ENCODE measurements around the gene RADIL.
A peak's percentile ranks its signal among the peaks of the same experiment; 100 is the strongest.
"Not testable (repeated sequence)": the region's sequence is repeated elsewhere in the genome, so short reads cannot be mapped to it uniquely, and the experiment has no call there.

Gene RADIL

GRCh38 chr7:4800926-4801838, 82.3 kb downstream of the RADIL start:
- DNase-seq (ENCODE audit: low spot score in 2 of 2), result no peak
- H3K4me1 Mint-ChIP-seq, result no peaks in the 10 kb centered on the region
- ATAC-seq, result peak; percentile 9

GRCh38 chr7:4800487-4800886, 83.0 kb downstream of the RADIL start:
- Mint-ChIP-seq H3K4me3 (no peak overlapping the region), H3K27ac (no peak overlapping the region), H3K36me3 (no peaks in the 10 kb centered on the region), H3K9me3 (no peaks in the 10 kb centered on the region), H3K4me1 (no peaks in the 10 kb centered on the region)
- ATAC-seq, result no peak
- no peak for DNase-seq (ENCODE audit: low spot score in 2 of 2)

More at GRCh38 chr7:4800926-4801838, 82.3 kb downstream of the RADIL start:
- no peaks in the 10 kb centered on the region for H3K9me3 Mint-ChIP-seq
- H3K36me3 Mint-ChIP-seq, result no peaks in the 10 kb centered on the region
- H3K4me3 Mint-ChIP-seq, result no peak overlapping the region
- no peak overlapping the region for H3K27ac Mint-ChIP-seq

GRCh38 chr7:4799508-4800268, 83.8 kb downstream of the RADIL start:
- ATAC-seq (no peak), DNase-seq (ENCODE audit: low spot score in 2 of 2) (no peak)
- Mint-ChIP-seq H3K36me3 (no peaks in the 10 kb centered on the region), H3K9me3 (no peaks in the 10 kb centered on the region), H3K27ac (no peak overlapping the region), H3K4me1 (no peaks in the 10 kb centered on the region), H3K4me3 (no peak overlapping the region)

- H3K4me1 Mint-ChIP-seq, result no peaks in the 10 kb centered on the region
- H3K36me3 Mint-ChIP-seq, result no peaks in the 10 kb centered on the region
- DNase-seq (ENCODE audit: low spot score in 2 of 2) (no peak), ATAC-seq (no peak)
- no peak overlapping the region for H3K4me3 Mint-ChIP-seq
- H3K27ac Mint-ChIP-seq, result no peak overlapping the region
- H3K9me3 Mint-ChIP-seq, result no peaks in the 10 kb centered on the region
Observed at GRCh38 chr7:4798706-4799235, 84.7 kb downstream of the RADIL start.

GRCh38 chr7:4797858-4798705, 85.4 kb downstream of the RADIL start:
- Mint-ChIP-seq H3K9me3 (no peaks in the 10 kb centered on the region), H3K27ac (no peak overlapping the region), H3K4me1 (no peaks in the 10 kb centered on the region), H3K36me3 (no peaks in the 10 kb centered on the region), H3K4me3 (no peak overlapping the region)
- DNase-seq (ENCODE audit: low spot score in 2 of 2) (peak; percentile 74 to 84), ATAC-seq (peak; percentile 77)

GRCh38 chr7:4796453-4796852, 87.1 kb downstream of the RADIL start:
- Mint-ChIP-seq H3K27ac (no peak overlapping the region), H3K36me3 (no peaks in the 10 kb centered on the region), H3K4me1 (peaks cover 4% of the 10 kb centered on the region), H3K4me3 (no peak overlapping the region), H3K9me3 (no peaks in the 10 kb centered on the region)
- DNase-seq (ENCODE audit: low spot score in 2 of 2), result no peak
- no peak for ATAC-seq

- Mint-ChIP-seq H3K27ac (no peak overlapping the region), H3K4me3 (no peak overlapping the region), H3K4me1 (peaks cover 13% of the 10 kb centered on the region), H3K9me3 (no peaks in the 10 kb centered on the region), H3K36me3 (peaks cover 12% of the 10 kb centered on the region)
- DNase-seq (ENCODE audit: low spot score in 2 of 2) (no peak), ATAC-seq (no peak)
Observed at GRCh38 chr7:4794591-4795350, 88.7 kb downstream of the RADIL start.

- not testable (repeated sequence) for H3K4me3 Mint-ChIP-seq; H3K27ac Mint-ChIP-seq; ATAC-seq; DNase-seq (ENCODE audit: low spot score in 2 of 2); H3K9me3 Mint-ChIP-seq
- Mint-ChIP-seq H3K4me1 (peaks cover 13% of the 10 kb centered on the region), H3K36me3 (peaks cover 17% of the 10 kb centered on the region)
Observed at GRCh38 chr7:4794171-4794570, 89.3 kb downstream of the RADIL start.

GRCh38 chr7:4793385-4793993, 90.0 kb downstream of the RADIL start:
- not testable (repeated sequence) for H3K4me3 Mint-ChIP-seq; DNase-seq (ENCODE audit: low spot score in 2 of 2); H3K27ac Mint-ChIP-seq; H3K9me3 Mint-ChIP-seq; ATAC-seq
- peaks cover 22% of the 10 kb centered on the region for H3K36me3 Mint-ChIP-seq
- peaks cover 13% of the 10 kb centered on the region for H3K4me1 Mint-ChIP-seq

GRCh38 chr7:4792537-4793126, 90.9 kb downstream of the RADIL start:
- Mint-ChIP-seq H3K36me3 (peaks cover 30% of the 10 kb centered on the region), H3K4me3 (peak overlapping the region; percentile 37), H3K27ac (no peak overlapping the region), H3K4me1 (peaks cover 13% of the 10 kb centered on the region), H3K9me3 (no peaks in the 10 kb centered on the region)
- peak; percentile 44 for ATAC-seq
- no peak for DNase-seq (ENCODE audit: low spot score in 2 of 2)

GRCh38 chr7:4791738-4792536, 91.6 kb downstream of the RADIL start:
- peak overlapping the region; percentile 37 for H3K4me3 Mint-ChIP-seq
- DNase-seq (ENCODE audit: low spot score in 2 of 2), result peak; percentile 76 to 78
- peak; percentile 79 for ATAC-seq
- peaks cover 35% of the 10 kb centered on the region for H3K36me3 Mint-ChIP-seq
- H3K27ac Mint-ChIP-seq, result no peak overlapping the region
- peaks cover 13% of the 10 kb centered on the region for H3K4me1 Mint-ChIP-seq
- H3K9me3 Mint-ChIP-seq, result no peaks in the 10 kb centered on the region

- Mint-ChIP-seq H3K4me3 (peak overlapping the region; percentile 37), H3K36me3 (peaks cover 42% of the 10 kb centered on the region), H3K9me3 (no peaks in the 10 kb centered on the region), H3K4me1 (peaks cover 13% of the 10 kb centered on the region), H3K27ac (no peak overlapping the region)
- DNase-seq (ENCODE audit: low spot score in 2 of 2) (no peak), ATAC-seq (no peak)
Observed at GRCh38 chr7:4791101-4791737, 92.3 kb downstream of the RADIL start.
